Hepatocyte (in vitro differentiated cells): ENCODE results near the gene TMEM131.

Source experiments
- EZH2 ChIP-seq: fragments of 200-600 bp; sonication (generic); IDR thresholded peaks from 2 replicates; pipeline ENCODE4 v1.6.1; 2016; ENCODE audit warnings: antibody characterized with exemption, mild to moderate bottlenecking, borderline replicate concordance
- TF ChIP-seq, protein P1 (sequence below): fragments of 200-600 bp; sonication (generic); IDR thresholded peaks from 2 replicates; pipeline ENCODE4 v1.5.1; 2016; ENCODE audit warnings: antibody characterized with exemption, mild to moderate bottlenecking; ENCODE audit not compliant: poor library complexity

DNA sequence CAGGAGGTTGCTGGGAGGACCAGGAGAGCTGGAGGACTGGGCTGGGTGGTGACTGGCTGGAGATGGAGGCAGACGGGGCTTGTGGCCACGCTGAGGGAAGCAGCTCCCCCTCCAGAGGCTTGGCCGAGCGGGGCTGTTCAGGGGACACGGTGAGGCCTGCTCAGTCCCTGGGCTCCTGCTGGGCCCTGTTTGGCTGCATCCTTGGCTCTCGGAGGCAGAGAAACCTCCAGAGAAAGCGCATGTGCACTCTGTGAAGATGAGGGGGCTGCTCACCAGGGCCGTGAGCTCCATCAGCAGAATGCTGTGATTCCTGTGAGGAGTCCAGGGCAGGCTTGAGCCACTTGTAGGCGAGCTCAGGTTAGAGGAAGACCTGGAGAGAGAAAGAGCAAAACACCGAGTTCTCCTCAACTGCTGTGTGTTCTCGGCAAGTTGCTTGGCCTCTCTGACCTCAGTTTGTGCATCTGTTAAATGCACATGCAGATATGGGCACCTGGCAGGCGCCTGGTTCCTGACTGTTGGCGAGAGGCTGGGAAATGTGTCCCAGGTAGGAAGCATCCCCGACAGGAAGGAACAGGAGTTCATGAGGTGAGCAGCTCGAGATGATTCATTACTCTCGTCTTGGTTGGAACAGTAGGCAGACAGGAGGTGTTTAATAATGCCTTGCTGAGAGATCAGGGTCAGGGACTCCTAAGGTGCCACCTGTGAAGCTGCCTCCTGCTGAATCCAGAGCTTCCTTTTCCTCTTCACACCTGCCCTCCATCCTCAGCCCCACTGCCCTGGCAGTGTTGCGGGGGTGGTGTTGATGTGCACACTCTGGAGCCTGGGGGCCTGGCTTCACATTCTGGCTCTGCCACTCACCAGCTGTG is 281.4 kb downstream of the TMEM131 start:
- TF ChIP-seq, protein P1, sequence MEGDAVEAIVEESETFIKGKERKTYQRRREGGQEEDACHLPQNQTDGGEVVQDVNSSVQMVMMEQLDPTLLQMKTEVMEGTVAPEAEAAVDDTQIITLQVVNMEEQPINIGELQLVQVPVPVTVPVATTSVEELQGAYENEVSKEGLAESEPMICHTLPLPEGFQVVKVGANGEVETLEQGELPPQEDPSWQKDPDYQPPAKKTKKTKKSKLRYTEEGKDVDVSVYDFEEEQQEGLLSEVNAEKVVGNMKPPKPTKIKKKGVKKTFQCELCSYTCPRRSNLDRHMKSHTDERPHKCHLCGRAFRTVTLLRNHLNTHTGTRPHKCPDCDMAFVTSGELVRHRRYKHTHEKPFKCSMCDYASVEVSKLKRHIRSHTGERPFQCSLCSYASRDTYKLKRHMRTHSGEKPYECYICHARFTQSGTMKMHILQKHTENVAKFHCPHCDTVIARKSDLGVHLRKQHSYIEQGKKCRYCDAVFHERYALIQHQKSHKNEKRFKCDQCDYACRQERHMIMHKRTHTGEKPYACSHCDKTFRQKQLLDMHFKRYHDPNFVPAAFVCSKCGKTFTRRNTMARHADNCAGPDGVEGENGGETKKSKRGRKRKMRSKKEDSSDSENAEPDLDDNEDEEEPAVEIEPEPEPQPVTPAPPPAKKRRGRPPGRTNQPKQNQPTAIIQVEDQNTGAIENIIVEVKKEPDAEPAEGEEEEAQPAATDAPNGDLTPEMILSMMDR, result no peak
- no peak for TF ChIP-seq EZH2
